Measurements from ENCODE around the gene TIMP2.

- TF ChIP-seq EP300 (IDR thresholded peaks at IDR 0.05) (no peak), CTCF (IDR thresholded peaks at IDR 0.05) (no peak)
These were observed 98.8 kb downstream of the TIMP2 start for GRCh38 chr17:78826421-78826820.

All from gastroesophageal sphincter (tissue), 3 donors.